Prostate gland (tissue), 2 donors: ENCODE results near the gene RBMY1D. TPM values are rescaled to one million over a fixed set of nuclear protein-coding genes. Genes with fewer than 3 reads are reported as not detected.
"Not testable (repeated sequence)": the region's sequence is repeated elsewhere in the genome, so short reads cannot be mapped to it uniquely, and the experiment has no call there.

ENCODE experiments used
- DNase-seq: peaks from one replicate; pipeline ENCODE4 v3.0.0-alpha.2; 2019; ENCODE audit warnings: low spot score
- H3K27ac ChIP-seq, 2 donors: fragments of 200-600 bp; sonication (generic); 2 replicates each; pipeline ENCODE4 v1.5.1; 2017 to 2019
- H3K27me3 ChIP-seq: fragments of 200-600 bp; sonication (generic); replicated peaks from 2 replicates; pipeline ENCODE4 v1.5.1; 2019; ENCODE audit not compliant: insufficient read depth
- H3K36me3 ChIP-seq, 2 donors: fragments of 200-600 bp; sonication (generic); 1 replicate in 1 of 2; 2 replicates in 1 of 2; pipeline versions ENCODE4 v1.5.1 to v1.8.1; 2017 to 2019
- H3K4me1 ChIP-seq: fragments of 200-600 bp; sonication (generic); replicated peaks from 2 replicates; pipeline ENCODE4 v1.5.1; 2019
- H3K4me3 ChIP-seq, 2 donors: fragments of 200-600 bp; sonication (generic); 2 replicates each; pipeline ENCODE4 v1.5.1; 2017 to 2019
- H3K9me3 ChIP-seq: fragments of 200-600 bp; sonication (generic); 2 replicates; pipeline ENCODE4 v1.5.1; 2017
- CTCF ChIP-seq, 4 experiments: fragments of 200-600 bp in 2 of 4; fragments of 450-650 bp in 2 of 4; sonication (generic) in 2 of 4; IDR thresholded peaks; 1 replicate in 3 of 4; 2 replicates in 1 of 4; pipeline ENCODE4 v1.5.1; 2016 to 2019; ENCODE audit warnings: antibody characterized with exemption in 4 of 4, mild to moderate bottlenecking in 2 of 4, moderate library complexity in 2 of 4
- POLR2A ChIP-seq: fragments of 450-650 bp; IDR thresholded peaks from one replicate; pipeline ENCODE4 v1.6.1; 2016; ENCODE audit warnings: antibody characterized with exemption, mild to moderate bottlenecking
- POLR2AphosphoS5 ChIP-seq: sonication (generic); formaldehyde crosslinking; IDR thresholded peaks from one replicate; pipeline ENCODE4 v1.6.1; 2017; ENCODE audit warnings: antibody characterized with exemption
- WGBS: methylation state at CpG from one replicate; pipeline ENCODE4 v1.1.5; 2018; 5-methylcytosine and 5-hydroxymethylcytosine counted together
- intact Hi-C: fragments of 100-400 bp; cut with DNase I; formaldehyde crosslinking; loops from one replicate; pipeline ENCODE4 v1.14.2; 2022
- total RNA-seq, 2 donors: library from RNA; depleted of rRNA; stranded (reverse); fragments of >200 nt; gene quantifications; one replicate each; pipeline ENCODE4 v1.1.0, GENCODE V29; 2016

The RBMY1D gene
- total RNA-seq: not detected

- H3K4me3 ChIP-seq, H3K4me1 ChIP-seq, DNase-seq, H3K9me3 ChIP-seq, H3K27ac ChIP-seq, H3K36me3 ChIP-seq, H3K27me3 ChIP-seq, intact Hi-C loops: not testable (repeated sequence)
- WGBS: no CpG with 5 or more reads among the region's 28 CpGs
Observed at GRCh38 chrY:21894426-21894825, at the start of gene RBMY1D. RBMY1D (minus strand) TSS chrY:21894526; CDS start chrY:21892513, 2,013 bp downstream.

GRCh38 chrY:21917932-21918331 lies 23.6 kb upstream of the RBMY1D start, which contains the start of gene RBMY1E:
RBMY1E (minus strand) TSS chrY:21918032; CDS start chrY:21916054, 1,978 bp downstream.
- H3K27me3 ChIP-seq, H3K27ac ChIP-seq, H3K4me3 ChIP-seq, H3K36me3 ChIP-seq, DNase-seq, H3K4me1 ChIP-seq, intact Hi-C loops, H3K9me3 ChIP-seq: not testable (repeated sequence)
- WGBS: no CpG with 5 or more reads among the region's 29 CpGs

- DNase-seq, H3K27ac ChIP-seq, intact Hi-C loops, H3K36me3 ChIP-seq, H3K27me3 ChIP-seq, H3K9me3 ChIP-seq, H3K4me3 ChIP-seq, H3K4me1 ChIP-seq: not testable (repeated sequence)
- no CpG with 5 or more reads among the region's 5 CpGs for WGBS
Observed at GRCh38 chrY:21869407-21870076, 24.8 kb downstream of the RBMY1D start.

GRCh38 chrY:21845481-21845880 lies 48.8 kb downstream of the RBMY1D start:
- no peaks in the 10 kb centered on the region for H3K4me1 ChIP-seq
- H3K4me3 ChIP-seq: no peak overlapping the region
- H3K27me3 ChIP-seq: no peaks in the 10 kb centered on the region
- intact Hi-C loops: no loop called here
- H3K27ac ChIP-seq: no peak overlapping the region
- TF ChIP-seq POLR2AphosphoS5 (no peak), CTCF (IDR thresholded peaks at IDR 0.05) (no peak), POLR2A (no peak)
- no peaks in the 10 kb centered on the region for H3K36me3 ChIP-seq
- WGBS: 24% methylated on average over 3 of the region's 3 CpGs
- no peak for DNase-seq
- no peaks in the 10 kb centered on the region for H3K9me3 ChIP-seq

- WGBS: 87% methylated on average over 4 of the region's 4 CpGs
- Histone ChIP-seq H3K27me3 (no peaks in the 10 kb centered on the region), H3K4me3 (no peak overlapping the region), H3K36me3 (no peaks in the 10 kb centered on the region), H3K4me1 (no peaks in the 10 kb centered on the region), H3K27ac (no peak overlapping the region), H3K9me3 (no peaks in the 10 kb centered on the region)
- TF ChIP-seq POLR2A (no peak), CTCF (IDR thresholded peaks at IDR 0.05) (no peak), POLR2AphosphoS5 (no peak)
- intact Hi-C loops: no loop called here
- no peak for DNase-seq
Observed at GRCh38 chrY:21842090-21842489, 52.2 kb downstream of the RBMY1D start.

GRCh38 chrY:21839489-21839888 lies 54.8 kb downstream of the RBMY1D start:
- H3K36me3 ChIP-seq: no peaks in the 10 kb centered on the region
- no peaks in the 10 kb centered on the region for H3K27me3 ChIP-seq
- WGBS: 39% methylated on average over 2 of the region's 5 CpGs
- TF ChIP-seq POLR2AphosphoS5 (no peak), POLR2A (no peak), CTCF (IDR thresholded peaks at IDR 0.05) (no peak)
- intact Hi-C loops: no loop called here
- no peak overlapping the region for H3K27ac ChIP-seq
- H3K4me1 ChIP-seq: no peaks in the 10 kb centered on the region
- no peak overlapping the region for H3K4me3 ChIP-seq
- H3K9me3 ChIP-seq: no peaks in the 10 kb centered on the region
- peak; percentile 4 for DNase-seq
